B cell (primary cell): ENCODE results near the gene GATAD1. TPM values are rescaled to one million over a fixed set of nuclear protein-coding genes. Genes with fewer than 3 reads are reported as not detected.
"Not testable (repeated sequence)": the region's sequence is repeated elsewhere in the genome, so short reads cannot be mapped to it uniquely, and the experiment has no call there.

Experiments used
- ATAC-seq: fragments of 200-7000 bp; cut with Tn5 transposase; one replicate; pipeline ENCODE4 v1.10.0; 2021; ENCODE audit warnings: low read depth, mild to moderate bottlenecking, moderate number of reproducible peaks, moderate library complexity
- CTCF ChIA-PET: fragments of 350-600 bp; sonication (Branson Sonifier 250); formaldehyde crosslinking; loops from one replicate; lab custom pipeline; 2021; ENCODE audit warnings: antibody characterized with exemption, inconsistent platforms; lab: Charles Lee
- POLR2A ChIA-PET: fragments of 350-600 bp; sonication (Branson Sonifier 250); formaldehyde crosslinking; loops from one replicate; lab custom pipeline; 2021; ENCODE audit warnings: antibody characterized with exemption; lab: Charles Lee
- DNase-seq: peaks from one replicate; pipeline ENCODE4 v3.0.0; 2013
- H2AFZ ChIP-seq: 2 replicates; pipeline ENCODE4 v1.6.1; 2012; ENCODE audit warnings: mild to moderate bottlenecking, low read depth, low read length; ENCODE audit not compliant: insufficient read depth, poor library complexity, severe bottlenecking
- H3K27ac ChIP-seq, 2 donors: 1 replicate in 1 of 2; 2 replicates in 1 of 2; pipeline ENCODE4 v1.5.1; 2012 to 2013; ENCODE audit warnings: low read length in 2 of 2, mild to moderate bottlenecking in 2 of 2, moderate library complexity in 1 of 2
- H3K27me3 ChIP-seq, 4 experiments: fragments of 200-600 bp in 1 of 4; sonication (generic) in 1 of 4; replicated peaks in 1 of 4; 1 replicate in 2 of 4; 2 replicates in 2 of 4; pipeline versions ENCODE4 v1.6.1 to v1.7.0; 2013 to 2016; ENCODE audit warnings: low read length in 3 of 4, mild to moderate bottlenecking in 2 of 4, mixed read lengths in 1 of 4, moderate library complexity in 1 of 4; ENCODE audit not compliant: insufficient read depth in 4 of 4, control insufficient read depth in 3 of 4; ENCODE audit errors: control extremely low read depth in 1 of 4
- H3K36me3 ChIP-seq, 2 experiments: replicated peaks in 1 of 2; 1 replicate in 1 of 2; 2 replicates in 1 of 2; pipeline versions ENCODE4 v1.6.1 to v1.7.1; 2013; ENCODE audit warnings: low read length in 1 of 2; ENCODE audit not compliant: insufficient read depth in 2 of 2, control insufficient read depth in 1 of 2; ENCODE audit errors: control extremely low read depth in 1 of 2, extremely low read depth in 1 of 2
- H3K4me1 ChIP-seq, 2 donors: fragments of 200-600 bp in 1 of 2; sonication (generic) in 1 of 2; 1 replicate in 1 of 2; 2 replicates in 1 of 2; pipeline versions ENCODE4 v1.5.1 to v1.6.1; 2013 to 2017; ENCODE audit warnings: low read length in 2 of 2; ENCODE audit not compliant: control insufficient read depth in 2 of 2, insufficient read depth in 2 of 2
- H3K4me2 ChIP-seq: replicated peaks from 2 replicates; pipeline ENCODE3; 2012; ENCODE audit warnings: mild to moderate bottlenecking, low read depth, low read length; ENCODE audit not compliant: poor library complexity, severe bottlenecking
- H3K4me3 ChIP-seq, 5 experiments: fragments of 200-600 bp in 1 of 5; sonication (generic) in 1 of 5; 1 replicate in 3 of 5; 2 replicates in 2 of 5; pipeline versions ENCODE4 v1.5.1 to v1.7.0; 2011 to 2016; ENCODE audit warnings: low read length in 4 of 5, mild to moderate bottlenecking in 4 of 5, low read depth in 2 of 5, control low read depth in 1 of 5, moderate library complexity in 1 of 5; ENCODE audit not compliant: insufficient read depth in 1 of 5; ENCODE audit errors: control extremely low read depth in 1 of 5, extremely low read depth in 1 of 5
- H3K79me2 ChIP-seq: fragments of 200-600 bp; sonication (generic); one replicate; pipeline ENCODE4 v1.6.0; 2016; ENCODE audit warnings: low read length; ENCODE audit not compliant: control insufficient read depth, insufficient read depth
- H3K9ac ChIP-seq: fragments of 200-600 bp; sonication (generic); 2 replicates; pipeline ENCODE4 v1.6.1; 2017; ENCODE audit warnings: mild to moderate bottlenecking, low read length, moderate library complexity
- H3K9me3 ChIP-seq, 3 donors: one replicate each; pipeline versions ENCODE4 v1.6.1 to v1.7.1; 2013; ENCODE audit warnings: low read length in 2 of 3; ENCODE audit not compliant: control insufficient read depth in 2 of 3, insufficient read depth in 1 of 3; ENCODE audit errors: control extremely low read depth in 1 of 3
- H4K20me1 ChIP-seq: 2 replicates; pipeline ENCODE4 v1.6.0; 2012; ENCODE audit warnings: mild to moderate bottlenecking, low read length; ENCODE audit not compliant: insufficient read depth, control insufficient read depth, poor library complexity, severe bottlenecking
- H3K27ac Mint-ChIP-seq: one replicate; pipeline ENCODE4 v1.8.0; 2021; ENCODE audit warnings: mixed read lengths
- H3K27me3 Mint-ChIP-seq: one replicate; pipeline ENCODE4 v1.8.0; 2021; ENCODE audit warnings: mixed read lengths
- H3K4me1 Mint-ChIP-seq: one replicate; pipeline ENCODE4 v1.8.0; 2021; ENCODE audit warnings: mixed read lengths
- H3K4me3 Mint-ChIP-seq: one replicate; pipeline ENCODE4 v1.8.0; 2021; ENCODE audit warnings: mixed read lengths
- H3K9me3 Mint-ChIP-seq: one replicate; pipeline ENCODE4 v1.8.0; 2022; ENCODE audit warnings: mixed read lengths; ENCODE audit not compliant: insufficient read depth
- CTCF ChIP-seq: fragments of 200-600 bp; IDR thresholded peaks from one replicate; pipeline ENCODE4 v1.8.0; 2022; ENCODE audit warnings: antibody characterized with exemption, mild to moderate bottlenecking
- EZH2 ChIP-seq: IDR thresholded peaks from 2 replicates; pipeline ENCODE4 v1.6.1; 2012; ENCODE audit warnings: borderline replicate concordance, low read depth, mild to moderate bottlenecking, moderate library complexity, low read length; ENCODE audit not compliant: insufficient read depth, poor library complexity, severe bottlenecking
- WGBS: methylation state at CpG from one replicate; pipeline ENCODE4 v1.1.5; 2013; ENCODE audit warnings: missing lambda C conversion rate; ENCODE audit not compliant: insufficient coverage; 5-methylcytosine and 5-hydroxymethylcytosine counted together
- intact Hi-C: fragments of 100-400 bp; cut with micrococcal nuclease; formaldehyde crosslinking; loops from one replicate; pipeline ENCODE4 v1.10.0; 2022
- polyA plus RNA-seq: library from polyadenylated mRNA; depleted of rRNA; stranded (reverse); fragments of >200 nt; gene quantifications from 2 replicates; pipeline ENCODE4 v1.2.3, GENCODE V29; 2012
- total RNA-seq, 2 donors: library from RNA; stranded (reverse); fragments of 120-200 nt in 1 of 2; gene quantifications; 1 replicate in 1 of 2; 2 replicates in 1 of 2; pipeline versions ENCODE4 v1.2.3 to v1.2.4, GENCODE V29; 2013 to 2022

The GATAD1 gene
- total and polyA plus RNA-seq, 2 donors (not counting 1 experiment from before 2014, with no cell fraction given) = 33.6 to 71.7 TPM

GRCh38 chr7:92437956-92438491 is 9.3 kb upstream of the GATAD1 start:
- WGBS = 100% methylated on average over 5 of the region's 6 CpGs
- no peak for TF ChIP-seq EZH2
- TF ChIP-seq CTCF = no peak
- Mint-ChIP-seq H3K9me3 (peaks cover 6% of the 10 kb centered on the region), H3K4me3 (no peak overlapping the region), H3K27ac (no peak overlapping the region), H3K27me3 (peaks cover 18% of the 10 kb centered on the region), H3K4me1 (no peaks in the 10 kb centered on the region)
- Histone ChIP-seq H3K4me3 (no peak overlapping the region), H3K79me2 (no peaks in the 10 kb centered on the region), H4K20me1 (no peaks in the 10 kb centered on the region), H2AFZ (no peak overlapping the region), H3K4me1 (no peaks in the 10 kb centered on the region), H3K4me2 (no peak overlapping the region), H3K9me3 (no peaks in the 10 kb centered on the region), H3K27ac (no peak overlapping the region), H3K9ac (no peak overlapping the region), H3K36me3 (no peaks in the 10 kb centered on the region), H3K27me3 (no peaks in the 10 kb centered on the region)
- ATAC-seq = no peak
- CTCF ChIA-PET = no interaction called here
- intact Hi-C loops = no loop called here
- DNase-seq = no peak
- POLR2A ChIA-PET = no interaction called here

- DNase-seq, H3K9ac ChIP-seq, H3K4me1 ChIP-seq, H3K27me3 ChIP-seq, H3K9me3 Mint-ChIP-seq, CTCF ChIA-PET, H3K4me3 ChIP-seq, H3K27ac Mint-ChIP-seq, H3K4me2 ChIP-seq, H3K9me3 ChIP-seq, H3K4me1 Mint-ChIP-seq, H4K20me1 ChIP-seq, H3K27ac ChIP-seq, H2AFZ ChIP-seq, H3K36me3 ChIP-seq, H3K27me3 Mint-ChIP-seq, H3K79me2 ChIP-seq, ATAC-seq, H3K4me3 Mint-ChIP-seq, POLR2A ChIA-PET: not testable (repeated sequence)
- WGBS = 91% methylated on average over 1 of the region's 2 CpGs
- intact Hi-C loops = loop anchor here (10.0 kb wide), 1 partner anchor 1358 kb away; no protein-coding TSS in a partner anchor
Observed at GRCh38 chr7:92442720-92443119, 4.6 kb upstream of the GATAD1 start.
